Skin of body (tissue), 2 donors: ENCODE measurements around the gene LPCAT2. TPM values are rescaled to one million over a fixed set of nuclear protein-coding genes. Genes with fewer than 3 reads are reported as not detected.

Experiments used
- DNase-seq: peaks from one replicate; lab custom pipeline; 2025; lab: John Stamatoyannopoulos, UW
- total RNA-seq: library from RNA; depleted of rRNA; stranded (reverse); fragments of >200 nt; gene quantifications from one replicate; pipeline ENCODE4 v1.2.3, GENCODE V29; 2014

The LPCAT2 gene
- total RNA-seq, 1 donor from 2014 or later, result 24.0 TPM

- no peak for DNase-seq
Measured at GRCh38 chr16:55479430-55480140, 29.3 kb upstream of the LPCAT2 start.

GRCh38 chr16:55480228-55480655 is 28.6 kb upstream of the LPCAT2 start:
- DNase-seq, result peak; percentile 65

- no peak for DNase-seq
Measured at GRCh38 chr16:55481023-55481422, 27.8 kb upstream of the LPCAT2 start.

DNA sequence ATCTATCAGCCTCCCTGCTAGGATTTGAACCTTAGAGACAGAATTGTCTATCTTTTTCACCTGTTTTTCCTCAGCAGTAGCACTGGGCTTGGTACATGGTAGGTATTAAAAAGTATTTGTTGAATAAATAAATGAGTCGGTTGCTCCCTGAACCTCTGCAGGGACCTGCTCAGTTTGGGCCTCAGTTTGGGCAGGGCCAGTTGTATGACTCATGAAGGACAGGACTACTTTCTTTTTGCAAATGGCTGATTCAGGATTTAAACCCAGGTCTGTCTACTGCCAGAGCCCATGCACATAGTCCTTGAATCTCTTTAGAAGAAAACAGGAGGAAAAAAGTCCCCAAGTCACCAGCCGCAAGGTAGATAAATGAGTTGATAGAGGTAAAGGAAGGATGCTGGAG is 26.8 kb upstream of the LPCAT2 start:
- DNase-seq, result no peak

DNA sequence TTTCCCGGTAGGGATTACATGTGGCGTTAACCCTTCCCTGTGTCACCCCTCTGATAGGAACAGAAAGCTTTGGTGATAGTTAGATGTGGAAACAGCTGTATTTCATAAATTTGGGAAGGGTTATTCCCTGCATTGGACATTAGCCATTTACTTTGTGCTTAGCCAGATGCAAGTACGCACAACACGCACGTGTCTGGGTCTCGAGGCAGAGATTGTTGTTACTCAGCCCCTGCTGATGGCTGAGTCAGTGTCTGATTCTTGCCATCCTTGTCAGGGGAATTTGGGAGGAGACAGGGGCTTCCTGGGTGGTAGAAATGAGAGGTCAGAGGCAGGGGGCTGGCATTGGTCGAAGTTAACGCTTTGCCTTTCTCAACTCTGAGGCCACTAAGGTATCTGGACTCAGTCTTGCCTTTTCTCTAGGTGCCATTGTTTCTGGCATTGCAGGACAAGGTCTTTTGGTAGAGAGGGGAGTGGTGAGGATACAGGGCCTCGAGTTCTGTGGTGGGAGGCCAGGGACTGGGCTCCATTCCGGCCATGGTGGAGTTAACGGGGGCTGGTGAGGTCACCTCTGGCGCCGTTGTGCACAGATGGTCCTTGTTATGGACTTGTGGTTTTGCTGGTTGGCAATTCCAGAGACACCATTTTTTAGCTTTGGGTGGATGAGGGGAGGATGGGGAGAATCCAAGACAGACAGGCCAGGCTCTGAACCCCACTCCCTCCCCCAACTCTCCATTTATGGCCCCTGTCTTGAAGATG is 21.6 kb upstream of the LPCAT2 start:
- DNase-seq, result peak; percentile 55

GRCh38 chr16:55488306-55488705 is 20.6 kb upstream of the LPCAT2 start:
- DNase-seq, result no peak

GRCh38 chr16:55489119-55489955 is 19.5 kb upstream of the LPCAT2 start:
- no peak for DNase-seq

DNA sequence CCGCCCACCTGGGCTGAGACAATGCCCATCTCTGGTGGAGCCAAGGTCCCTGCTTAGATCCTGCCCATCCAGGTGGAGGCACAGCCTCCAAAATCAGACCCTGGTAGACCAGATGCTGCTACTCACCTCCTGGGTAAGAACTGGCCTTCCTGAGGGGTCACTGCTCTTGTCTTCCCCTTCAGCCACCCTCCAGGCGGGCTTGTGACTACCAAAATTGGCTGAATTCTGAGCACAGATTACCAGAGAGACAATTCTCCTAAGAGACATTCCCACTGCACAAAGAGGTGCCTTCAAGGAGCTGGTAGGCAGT is 19.0 kb upstream of the LPCAT2 start:
- no peak for DNase-seq

DNA sequence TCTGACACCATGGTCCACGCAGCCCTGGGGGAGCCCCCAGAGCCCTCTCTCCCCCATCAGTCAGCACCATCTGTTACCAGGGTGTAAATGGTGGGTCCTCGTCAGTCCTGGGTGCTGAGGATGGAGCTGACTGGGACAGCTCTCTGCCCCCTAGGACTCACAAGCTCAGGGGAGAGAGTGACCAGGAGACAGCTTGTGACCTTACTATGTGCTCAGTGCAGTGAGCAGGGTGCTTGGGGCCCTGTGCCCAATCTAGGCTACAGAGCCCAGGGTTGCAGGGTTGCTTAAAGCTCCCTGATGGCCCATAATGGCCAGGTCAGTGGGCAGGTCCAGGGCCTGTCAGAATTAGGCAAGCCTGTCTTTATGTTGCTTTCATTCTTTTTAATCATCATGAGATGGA is 18.6 kb upstream of the LPCAT2 start:
- no peak for DNase-seq

GRCh38 chr16:55491691-55492090 is 17.2 kb upstream of the LPCAT2 start:
- no peak for DNase-seq

DNA sequence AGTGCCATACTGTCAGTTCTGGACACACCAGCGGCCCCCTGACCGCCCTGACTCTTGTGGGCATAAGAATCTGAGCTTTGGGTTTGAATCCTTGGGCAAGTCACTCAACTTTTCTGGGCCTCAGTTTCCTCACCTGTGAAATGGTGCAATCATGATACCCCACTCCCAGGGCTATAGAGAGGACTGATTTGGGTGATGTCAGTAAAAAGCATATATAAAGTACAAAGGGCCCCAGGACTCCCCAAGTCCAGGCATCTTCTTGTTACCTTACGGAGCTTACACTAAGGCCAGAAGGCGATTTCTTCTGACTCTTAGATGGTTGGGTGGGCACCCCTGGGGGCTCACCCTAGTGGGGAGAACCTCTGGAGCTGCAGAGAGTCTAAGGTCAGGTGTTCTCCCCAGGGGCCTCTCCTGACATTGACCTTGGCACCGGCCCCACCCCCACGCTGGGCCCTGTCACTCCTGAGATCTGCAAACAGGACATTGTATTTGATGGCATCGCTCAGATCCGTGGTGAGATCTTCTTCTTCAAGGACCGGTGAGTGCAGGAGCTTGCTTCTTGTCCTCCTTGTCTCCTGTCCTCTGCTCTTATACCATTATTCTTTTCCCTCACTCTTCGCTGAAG is 16.0 kb upstream of the LPCAT2 start:
- DNase-seq, result no peak

DNA sequence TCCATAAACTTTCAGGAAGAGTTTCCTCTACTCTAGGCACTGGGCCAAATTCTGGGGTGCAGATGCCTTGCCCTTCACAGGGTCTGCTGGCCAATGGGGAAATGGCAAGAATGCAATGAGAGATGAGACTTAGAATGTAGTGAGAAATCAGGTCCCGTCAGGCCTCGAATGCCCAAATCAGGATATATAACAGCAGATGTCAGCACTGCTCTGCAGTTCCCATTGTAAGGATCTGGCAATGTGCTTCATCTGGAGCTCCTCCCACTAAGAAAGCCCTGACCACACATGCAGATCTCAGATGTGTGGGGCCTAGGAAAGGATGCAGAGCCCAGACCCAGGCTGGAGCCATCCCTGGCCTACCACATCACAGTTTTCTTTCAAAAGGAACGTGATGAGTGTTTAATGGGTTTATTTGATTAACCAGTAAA is 13.9 kb upstream of the LPCAT2 start:
- peak; percentile 95 for DNase-seq

DNA sequence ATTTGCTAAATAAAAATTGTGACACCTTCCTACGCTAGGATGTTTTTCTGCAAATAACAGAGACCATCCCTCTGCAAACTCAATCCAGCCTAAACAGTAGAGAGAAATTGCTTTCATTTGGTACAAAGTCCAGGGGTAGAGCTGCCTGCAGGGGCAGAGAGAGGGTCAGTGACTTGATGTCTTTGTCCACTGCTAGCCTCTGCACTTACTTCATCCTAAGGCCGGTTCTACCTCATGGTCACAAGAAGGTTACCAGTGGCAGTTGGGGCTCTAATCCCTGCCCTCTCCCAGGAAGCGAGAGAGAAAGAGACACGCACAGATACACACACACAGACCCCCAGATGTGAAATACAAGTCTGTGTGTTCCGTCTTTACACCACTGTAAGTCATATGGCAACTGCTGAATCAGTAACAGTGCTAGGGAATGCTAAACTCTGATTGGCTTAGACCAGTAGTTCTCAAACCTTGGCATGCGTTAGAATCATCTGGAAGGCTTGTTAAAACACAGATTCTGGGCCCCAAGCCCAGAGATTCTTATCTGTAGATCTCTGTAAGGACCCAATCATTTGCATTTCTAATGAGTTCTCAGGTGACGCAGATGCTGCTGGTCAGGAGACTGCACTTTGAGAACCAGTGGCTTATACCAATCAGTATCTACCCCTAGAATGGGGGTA is 13.1 kb upstream of the LPCAT2 start:
- DNase-seq, result peak; percentile 96

DNA sequence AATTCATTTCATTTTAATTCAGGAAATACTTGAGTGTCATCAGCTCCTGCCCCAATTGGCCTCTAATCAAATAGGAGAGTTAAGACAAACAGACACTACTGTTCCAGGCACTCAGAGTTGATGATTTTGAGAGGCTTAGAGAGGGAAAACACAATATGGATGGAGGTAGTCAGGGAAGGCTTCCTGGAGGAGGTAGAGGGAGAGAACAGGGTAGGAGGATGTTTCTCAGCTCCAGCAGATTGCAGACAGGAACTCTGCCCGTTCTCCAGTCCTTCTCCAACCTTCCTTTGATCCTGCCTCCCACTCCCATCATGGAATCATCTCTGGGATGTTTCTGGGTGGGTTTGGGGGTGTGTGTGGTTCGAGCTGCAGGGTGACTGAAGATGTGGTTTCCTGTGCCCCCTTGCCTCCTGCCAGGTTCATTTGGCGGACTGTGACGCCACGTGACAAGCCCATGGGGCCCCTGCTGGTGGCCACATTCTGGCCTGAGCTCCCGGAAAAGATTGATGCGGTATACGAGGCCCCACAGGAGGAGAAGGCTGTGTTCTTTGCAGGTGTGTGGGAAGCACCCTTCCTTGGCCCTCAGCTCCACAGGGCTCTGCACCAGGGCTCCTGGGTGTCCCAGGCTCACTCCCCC is 12.2 kb upstream of the LPCAT2 start:
- no peak for DNase-seq

GRCh38 chr16:55497558-55497957 is 11.3 kb upstream of the LPCAT2 start:
- DNase-seq, result no peak

DNA sequence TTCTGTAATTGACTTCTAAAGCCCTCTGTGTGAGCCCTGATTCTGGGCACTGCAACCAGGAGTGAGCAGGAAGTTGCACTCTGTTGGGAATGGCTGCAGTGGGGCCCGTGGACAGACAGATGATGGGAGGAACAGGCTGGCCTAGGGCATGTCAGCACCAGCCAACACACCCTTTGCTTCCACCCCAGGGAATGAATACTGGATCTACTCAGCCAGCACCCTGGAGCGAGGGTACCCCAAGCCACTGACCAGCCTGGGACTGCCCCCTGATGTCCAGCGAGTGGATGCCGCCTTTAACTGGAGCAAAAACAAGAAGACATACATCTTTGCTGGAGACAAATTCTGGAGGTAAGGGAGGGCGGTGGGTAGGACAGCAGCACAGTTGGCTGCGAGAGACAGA is 10.8 kb upstream of the LPCAT2 start:
- no peak for DNase-seq

- DNase-seq, result no peak
Measured at GRCh38 chr16:55499281-55499680, 9.6 kb upstream of the LPCAT2 start.

- peak; percentile 48 for DNase-seq
Measured at GRCh38 chr16:55499951-55500529, 8.8 kb upstream of the LPCAT2 start.

GRCh38 chr16:55500530-55501011 is 8.3 kb upstream of the LPCAT2 start:
- DNase-seq, result peak; percentile 76
